NCI-H1694 treated with DMSO at 0.1 percent for 48 hours (cell line): Measurements from ENCODE around the gene OR14C36.
"Not testable (repeated sequence)": the region's sequence is repeated elsewhere in the genome, so short reads cannot be mapped to it uniquely, and the experiment has no call there.

Experiments used
- DNase-seq: peaks from one replicate; lab custom pipeline; 2025; lab: John Stamatoyannopoulos, UW

OR14C36 gene, protein sequence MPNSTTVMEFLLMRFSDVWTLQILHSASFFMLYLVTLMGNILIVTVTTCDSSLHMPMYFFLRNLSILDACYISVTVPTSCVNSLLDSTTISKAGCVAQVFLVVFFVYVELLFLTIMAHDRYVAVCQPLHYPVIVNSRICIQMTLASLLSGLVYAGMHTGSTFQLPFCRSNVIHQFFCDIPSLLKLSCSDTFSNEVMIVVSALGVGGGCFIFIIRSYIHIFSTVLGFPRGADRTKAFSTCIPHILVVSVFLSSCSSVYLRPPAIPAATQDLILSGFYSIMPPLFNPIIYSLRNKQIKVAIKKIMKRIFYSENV

DNA sequence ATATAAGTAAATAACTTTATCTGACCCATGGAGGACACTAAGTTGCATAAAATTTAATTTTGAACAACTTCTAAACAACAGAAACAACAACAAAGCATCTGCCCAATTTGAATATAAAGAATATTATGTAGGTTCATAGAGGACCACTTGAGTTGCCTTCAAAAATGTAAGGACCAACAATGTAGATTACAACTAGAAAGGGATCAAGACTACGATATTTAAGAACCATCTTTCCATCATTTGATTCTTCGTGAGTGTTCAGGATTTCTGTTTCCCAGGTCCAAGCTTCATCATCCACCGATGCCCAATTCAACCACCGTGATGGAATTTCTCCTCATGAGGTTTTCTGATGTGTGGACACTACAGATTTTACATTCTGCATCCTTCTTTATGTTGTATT lies at the start of gene OR14C36:
TSS of gene OR14C36 (plus strand) at position 301 of the 400 bp plus-strand sequence. CDS start at position 301, 0 bp downstream.
- no peak for DNase-seq

DNA sequence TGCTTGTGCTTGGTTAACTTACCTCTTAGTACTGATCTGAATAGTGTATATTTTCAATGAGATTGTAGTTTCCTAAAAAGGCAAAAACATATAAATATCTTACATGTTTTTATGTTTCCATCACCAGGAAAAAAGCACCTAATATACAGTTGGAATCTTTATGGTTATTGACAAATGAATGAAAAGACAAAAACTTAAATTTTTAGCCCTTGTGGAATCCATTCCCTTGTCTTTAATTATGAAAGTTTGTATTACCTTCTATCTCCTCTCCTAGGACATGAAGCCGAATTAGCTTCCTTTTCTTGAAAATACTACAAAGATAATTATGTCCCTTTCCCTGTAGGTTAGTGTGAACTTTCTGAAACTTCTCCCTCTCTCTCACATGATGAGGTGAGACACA lies 45.3 kb upstream of the OR14C36 start, which contains the start of gene OR2T12:
TSS of gene OR2T12 (minus strand) at position 101 of the 400 bp plus-strand sequence. CDS start 7,846 bp downstream, outside the sequence.
- no peak for DNase-seq

DNA sequence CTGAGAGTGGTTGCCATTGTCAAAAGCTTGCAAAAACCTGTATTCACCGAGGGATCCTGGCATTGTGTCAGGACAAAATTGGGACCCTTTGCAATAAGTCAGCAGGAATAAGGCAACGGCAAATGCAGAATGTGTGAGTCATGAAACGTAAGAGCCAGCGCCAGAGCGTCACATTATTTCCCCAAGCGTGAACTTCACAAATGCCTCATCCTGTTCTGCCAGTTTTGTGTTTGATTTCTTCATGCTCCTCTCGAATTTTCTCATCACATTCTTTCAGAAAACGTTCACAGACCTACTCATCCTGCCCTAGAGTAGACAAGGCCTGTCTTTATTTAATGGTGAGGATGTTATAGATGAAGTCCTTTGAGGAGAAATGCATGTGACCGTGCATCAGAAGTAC lies 42.9 kb upstream of the OR14C36 start:
- not testable (repeated sequence) for DNase-seq

DNA sequence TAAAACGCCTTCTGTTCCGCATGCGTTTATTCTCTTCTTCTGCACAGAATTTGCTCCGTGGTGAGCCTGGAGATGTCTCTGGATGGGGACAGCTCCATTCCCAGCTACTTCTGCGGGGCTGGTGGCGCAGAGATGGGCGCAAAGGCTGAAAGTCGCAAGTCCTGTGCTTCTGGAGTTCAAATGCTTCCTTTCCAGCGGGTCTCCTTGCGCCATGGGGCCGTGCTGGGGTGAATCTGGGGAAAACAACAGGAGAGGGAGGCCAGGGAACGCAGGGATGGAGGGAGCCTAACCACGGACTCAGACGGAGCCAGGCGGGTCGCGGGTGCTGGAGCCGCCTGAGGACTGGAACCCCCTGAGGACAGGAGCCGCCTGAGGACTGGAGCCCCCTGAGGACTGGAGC lies 42.5 kb upstream of the OR14C36 start:
- no peak for DNase-seq

DNA sequence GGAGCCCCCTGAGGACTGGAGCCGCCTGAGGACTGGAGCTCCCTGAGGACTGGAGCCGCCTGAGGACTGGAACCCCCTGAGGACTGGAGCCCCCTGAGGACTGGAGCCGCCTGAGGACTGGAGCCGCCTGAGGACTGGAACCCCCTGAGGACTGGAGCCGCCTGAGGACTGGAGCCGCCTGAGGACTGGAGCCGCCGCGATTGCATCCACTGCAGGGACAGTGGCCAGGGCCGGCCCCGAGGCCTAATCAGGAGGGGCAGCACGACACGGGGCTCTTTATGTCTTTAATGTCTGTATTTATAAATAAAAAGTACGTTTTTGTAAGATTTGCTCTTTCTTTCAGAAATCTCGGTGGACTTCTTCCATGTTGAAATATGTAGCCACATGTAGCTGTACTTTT lies 41.8 kb upstream of the OR14C36 start:
- not testable (repeated sequence) for DNase-seq

DNA sequence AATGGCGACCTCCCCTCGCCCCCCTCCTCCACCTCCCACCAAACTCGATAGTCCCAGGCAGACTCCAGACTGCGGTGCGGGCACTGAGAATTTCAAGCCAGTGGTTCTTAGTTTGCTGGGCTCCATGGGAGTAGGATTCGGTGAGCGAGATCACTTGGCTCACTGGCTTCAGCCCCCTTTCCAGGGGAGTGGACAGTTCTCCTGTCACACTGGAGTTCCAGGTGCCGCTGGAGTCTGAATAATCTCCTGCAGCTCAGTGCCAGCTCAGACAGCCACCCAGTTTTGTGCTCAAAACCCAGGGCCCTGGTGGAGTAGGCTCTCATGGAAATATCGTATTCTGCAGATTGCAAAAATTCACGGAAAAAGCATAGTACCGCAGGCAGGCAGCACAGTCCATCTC lies 31.8 kb upstream of the OR14C36 start:
- DNase-seq = no peak

DNA sequence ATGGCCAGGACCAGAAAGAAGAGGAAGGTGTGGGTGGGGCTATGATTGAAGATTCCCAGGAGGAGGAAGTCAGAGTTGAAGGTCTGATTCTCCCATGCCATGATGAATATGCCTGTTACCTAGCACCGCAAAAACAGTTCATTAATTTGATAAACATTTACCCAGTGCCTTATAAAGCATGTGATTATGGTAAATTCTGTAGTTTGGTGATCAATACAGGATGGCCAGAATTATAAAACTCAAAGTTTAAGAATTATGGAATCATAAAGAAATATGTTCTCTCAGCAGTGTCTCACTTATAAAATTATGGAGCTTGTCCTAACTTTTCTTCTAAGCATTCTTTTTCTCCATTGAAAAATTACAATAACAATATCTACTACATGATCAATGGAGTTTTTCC lies 24.1 kb upstream of the OR14C36 start, which contains the start of gene OR2M7:
TSS of gene OR2M7 (minus strand) at position 101 of the 400 bp plus-strand sequence. CDS start at position 101, 0 bp downstream.
- DNase-seq = no peak

DNA sequence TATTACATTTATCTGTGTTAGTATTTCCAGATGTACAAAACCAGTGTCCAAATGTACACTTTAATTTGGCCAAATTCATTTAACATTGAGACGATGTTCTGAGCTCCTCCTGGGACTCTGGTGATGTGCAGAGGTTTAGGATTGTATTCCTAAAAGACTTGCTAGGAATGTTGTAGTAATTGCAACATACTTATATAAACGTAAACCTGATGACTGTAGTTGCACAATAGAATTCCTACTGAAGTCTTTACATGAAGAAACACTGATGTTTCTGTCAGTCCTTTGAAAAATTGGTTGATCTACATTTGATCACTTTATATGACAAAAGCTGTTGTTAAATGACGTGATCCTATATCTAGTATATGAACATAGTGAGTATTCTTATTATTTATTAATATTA lies 5.1 kb upstream of the OR14C36 start:
- no peak for DNase-seq

DNA sequence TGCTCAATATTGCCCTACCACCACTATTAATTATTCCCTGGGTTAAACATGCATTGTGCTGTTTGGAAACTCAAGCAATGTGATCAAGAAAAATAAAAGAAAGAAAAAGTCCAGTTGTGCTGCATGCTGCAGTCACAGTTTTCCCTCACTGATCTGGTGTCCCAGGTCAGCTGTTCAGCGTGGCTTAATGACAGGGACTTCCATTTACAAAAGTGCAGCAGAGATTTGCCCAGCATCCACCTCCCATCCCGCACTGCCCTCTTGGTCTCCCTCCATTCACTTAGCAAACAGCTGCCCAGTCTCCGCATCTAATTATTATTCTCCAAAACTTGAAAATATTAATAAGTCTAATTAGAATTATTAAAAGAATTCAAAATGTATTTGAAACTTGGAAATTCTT lies 10.8 kb downstream of the OR14C36 start:
- no peak for DNase-seq

DNA sequence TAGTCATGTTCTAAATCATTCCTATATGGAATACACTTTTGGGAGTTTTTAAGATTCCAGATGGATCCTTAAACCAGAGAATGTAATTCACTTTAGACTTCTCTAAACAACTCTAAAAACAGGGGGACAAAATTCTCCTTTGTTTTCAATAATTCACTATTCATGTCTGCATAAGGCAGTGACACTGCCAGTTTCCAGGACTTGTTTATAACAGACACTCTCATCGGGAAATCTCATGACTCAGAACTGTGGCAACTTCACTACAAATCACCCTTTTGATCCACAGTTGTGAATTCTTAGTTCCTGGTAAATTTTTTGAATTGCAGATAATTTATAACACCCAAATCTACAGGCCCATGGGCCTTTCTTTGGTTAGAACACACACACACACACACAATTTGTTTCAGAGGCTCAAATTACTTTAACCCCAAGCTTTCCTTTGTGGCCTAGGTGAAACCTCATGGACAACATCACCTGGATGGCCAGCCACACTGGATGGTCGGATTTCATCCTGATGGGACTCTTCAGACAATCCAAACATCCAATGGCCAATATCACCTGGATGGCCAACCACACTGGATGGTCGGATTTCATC lies 12.6 kb downstream of the OR14C36 start, which contains the start of gene OR2T4:
TSS of gene OR2T4 (plus strand) at position 545 of the 595 bp plus-strand sequence. CDS start at position 545, 0 bp downstream.
- no peak for DNase-seq

DNA sequence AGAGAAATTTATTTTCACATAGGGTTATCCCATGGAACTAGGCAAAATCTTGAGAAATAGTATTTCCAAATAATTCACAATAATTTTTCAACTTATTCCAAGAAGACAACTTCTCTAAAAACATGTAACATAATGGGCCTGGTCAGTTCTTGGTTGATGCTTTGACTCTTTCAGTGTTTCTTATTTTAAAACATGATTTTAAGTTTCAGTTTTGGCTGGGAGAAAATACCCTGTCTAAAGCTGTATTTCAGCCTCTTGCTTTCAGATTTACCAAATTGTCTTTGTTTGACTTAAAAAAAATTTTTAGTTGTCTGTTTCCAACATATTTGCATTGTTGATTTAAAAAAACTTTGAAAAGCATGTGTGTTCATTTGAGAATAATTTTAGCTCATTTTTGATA lies 18.0 kb downstream of the OR14C36 start:
- DNase-seq = no peak

DNA sequence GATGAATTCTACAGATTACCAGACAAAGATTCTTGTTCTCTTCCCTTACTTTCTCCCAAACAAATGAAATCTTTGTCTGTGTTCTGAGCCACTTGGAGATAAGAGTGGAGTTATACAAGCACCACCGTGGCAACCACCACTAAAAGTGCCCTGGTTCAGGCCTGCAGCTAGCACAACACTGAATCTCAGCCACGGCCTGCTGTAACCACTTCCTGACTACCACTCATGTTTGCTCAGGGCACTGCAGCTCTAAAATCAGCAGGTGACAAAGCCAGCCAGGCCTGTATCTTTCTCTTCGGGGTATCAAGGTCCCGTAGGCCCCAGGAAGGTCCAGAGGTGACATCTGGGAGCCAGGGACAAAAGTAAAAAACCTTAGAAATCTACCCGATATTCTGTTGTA lies 23.8 kb downstream of the OR14C36 start:
- DNase-seq = no peak

DNA sequence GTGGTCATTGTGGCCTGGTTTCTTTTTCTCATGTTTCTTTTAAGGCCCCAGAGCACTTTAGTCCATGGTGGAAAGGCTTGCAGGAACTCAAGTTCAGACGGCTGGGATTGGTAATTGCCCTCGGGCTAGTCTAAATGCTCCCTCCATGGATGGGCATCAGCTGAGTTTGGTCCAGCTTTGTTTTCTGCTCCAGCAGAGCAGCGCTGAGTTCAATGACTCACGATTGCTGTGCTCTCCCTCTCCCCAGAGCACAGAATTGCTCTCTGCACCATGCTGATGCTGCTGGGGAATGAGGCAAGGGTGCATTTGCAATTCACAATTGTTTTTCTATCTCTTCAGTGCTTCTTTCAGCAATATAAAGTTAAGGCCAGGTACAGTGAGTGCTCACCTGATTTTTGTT lies 25.2 kb downstream of the OR14C36 start:
- DNase-seq = no peak

DNA sequence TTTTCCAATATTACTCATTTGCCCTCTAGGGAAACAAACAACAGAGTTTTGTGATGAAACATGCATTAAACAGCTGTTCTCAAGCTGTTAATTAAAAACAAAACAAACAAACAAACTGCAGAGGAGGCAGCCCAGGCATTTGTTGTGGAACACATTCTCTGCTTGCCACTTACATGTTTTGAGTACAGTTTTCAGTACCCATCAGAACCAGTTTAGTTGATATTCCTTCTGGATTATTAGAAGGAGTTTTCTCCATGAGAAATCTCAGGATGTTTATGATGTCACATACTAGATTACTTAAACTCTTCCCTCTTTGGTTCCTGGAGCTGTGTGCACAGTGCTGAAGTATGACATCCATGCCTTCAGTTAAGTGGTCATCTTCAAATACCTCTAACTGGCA lies 26.9 kb downstream of the OR14C36 start, which contains the start of gene OR2T6:
TSS of gene OR2T6 (plus strand) at position 301 of the 400 bp plus-strand sequence. CDS start 11,863 bp downstream, outside the sequence.
- DNase-seq = no peak

DNA sequence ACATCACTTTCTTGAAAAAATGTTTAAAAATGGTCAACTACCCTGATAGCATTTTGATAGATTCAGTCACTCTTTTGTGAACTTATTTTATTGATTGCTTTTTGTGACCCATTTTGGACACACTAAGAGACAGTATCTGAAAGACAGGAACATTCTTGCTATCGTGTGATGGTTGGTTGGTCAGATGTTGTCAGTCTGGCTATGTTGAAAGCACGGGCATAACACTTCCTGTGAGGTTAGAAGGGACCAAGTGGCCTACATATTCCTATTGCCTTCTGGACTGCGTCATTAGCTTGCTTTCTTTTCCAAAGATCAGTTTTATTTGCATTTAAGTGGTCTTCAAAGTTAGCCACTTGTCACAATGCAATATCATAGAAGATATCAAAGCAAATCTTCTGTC lies 28.3 kb downstream of the OR14C36 start:
- no peak for DNase-seq

DNA sequence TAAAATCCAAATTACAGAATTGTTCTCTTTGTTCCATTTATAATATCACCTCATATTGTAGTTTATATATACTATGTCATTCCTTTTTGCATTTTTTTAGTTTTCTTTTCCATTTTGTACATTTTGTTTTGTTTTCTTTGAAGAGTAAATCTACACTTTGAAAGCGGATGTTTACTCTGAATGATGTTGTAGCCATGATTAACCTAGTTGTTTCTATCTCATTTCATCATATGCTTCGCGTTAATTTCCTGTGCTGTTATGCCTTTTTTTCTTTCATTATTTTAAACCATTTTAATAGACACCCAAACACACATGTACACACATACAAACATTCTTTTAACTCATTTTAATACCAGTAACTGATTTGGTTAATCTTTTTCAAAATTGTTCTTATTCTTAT lies 32.3 kb downstream of the OR14C36 start:
- no peak for DNase-seq

DNA sequence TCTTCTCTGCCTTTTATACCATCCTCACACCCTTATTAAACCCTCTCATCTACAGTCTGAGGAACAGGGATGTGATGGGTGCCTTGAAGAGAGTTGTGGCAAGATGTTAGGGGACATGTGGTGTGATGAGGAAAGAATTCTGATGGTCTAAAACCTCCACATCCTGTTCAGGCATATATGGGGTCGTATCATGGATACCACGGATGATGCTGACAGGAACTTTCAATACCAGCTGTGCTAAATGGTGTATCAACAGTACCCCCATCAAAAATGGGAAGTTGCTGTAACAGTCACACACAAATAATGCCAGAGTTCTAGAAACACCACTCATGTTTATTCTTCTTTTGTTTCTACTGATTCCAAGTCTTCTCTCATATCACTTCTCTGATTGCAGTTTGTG lies 39.9 kb downstream of the OR14C36 start:
- no peak for DNase-seq

DNA sequence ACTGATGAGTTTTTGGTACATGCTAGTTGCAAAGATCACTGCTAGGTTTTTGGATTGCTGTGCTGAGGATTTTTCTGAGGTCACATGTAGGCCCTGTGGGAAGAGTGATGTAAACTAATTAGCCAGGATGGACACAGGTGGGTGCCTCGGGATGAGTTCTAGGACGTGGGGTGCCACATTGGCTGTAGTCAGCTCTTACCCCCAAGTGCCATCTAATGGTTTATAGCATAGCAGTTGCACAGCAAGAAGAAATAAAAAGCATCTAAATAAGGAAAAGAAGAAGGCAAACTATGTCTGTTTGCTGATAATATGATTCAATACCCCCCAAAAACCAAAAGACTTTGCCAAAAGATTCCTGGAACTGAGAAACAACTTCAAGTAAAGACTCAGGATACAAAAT lies 44.5 kb downstream of the OR14C36 start:
- no peak for DNase-seq
